ENCODE measurements around the gene NR0B2.
A peak's percentile ranks its signal among the peaks of the same experiment; 100 is the strongest.

Gene NR0B2

GRCh38 chr1:26910343-26911160 is 3.2 kb downstream of the NR0B2 start:
- no peak overlapping the region for H3K4me3 ChIP-seq (ENCODE audit: low read depth, low read length)
- DNase-seq (ENCODE audit: low read depth): no peak
- TF ChIP-seq CTCF (IDR thresholded peaks at IDR 0.05; ENCODE audit: insufficient read depth, low read depth, low read length, missing control alignments): no peak

GRCh38 chr1:26909951-26910342 is 3.8 kb downstream of the NR0B2 start:
- TF ChIP-seq CTCF (IDR thresholded peaks at IDR 0.05; ENCODE audit: insufficient read depth, low read depth, low read length, missing control alignments): no peak
- H3K4me3 ChIP-seq (ENCODE audit: low read depth, low read length): no peak overlapping the region
- no peak for DNase-seq (ENCODE audit: low read depth)

- no peak for DNase-seq (ENCODE audit: low read depth)
- H3K4me3 ChIP-seq (ENCODE audit: low read depth, low read length): no peak overlapping the region
- TF ChIP-seq CTCF (IDR thresholded peaks at IDR 0.05; ENCODE audit: insufficient read depth, low read depth, low read length, missing control alignments): no peak
These were observed 6.5 kb downstream of the NR0B2 start for GRCh38 chr1:26907071-26907917.

- peak overlapping the region; percentile 96 for H3K4me3 ChIP-seq (ENCODE audit: low read depth, low read length)
- DNase-seq (ENCODE audit: low read depth): no peak
- TF ChIP-seq CTCF (IDR thresholded peaks at IDR 0.05; ENCODE audit: insufficient read depth, low read depth, low read length, missing control alignments): no peak
These were observed 12.8 kb downstream of the NR0B2 start for GRCh38 chr1:26900815-26901511.

GRCh38 chr1:26900001-26900814 is 13.6 kb downstream of the NR0B2 start, which contains the start of gene GPATCH3:
Gene GPATCH3 (minus strand): TSS chr1:26900467. CDS start chr1:26900442, 25 bp downstream.
- TF ChIP-seq CTCF (IDR thresholded peaks at IDR 0.05; ENCODE audit: insufficient read depth, low read depth, low read length, missing control alignments): no peak
- H3K4me3 ChIP-seq (ENCODE audit: low read depth, low read length): peak within 1 kb of the TSS; percentile 96
- peak; percentile 96 for DNase-seq (ENCODE audit: low read depth)

GRCh38 chr1:26897351-26897750 is 16.4 kb downstream of the NR0B2 start:
- no peak for TF ChIP-seq CTCF (IDR thresholded peaks at IDR 0.05; ENCODE audit: insufficient read depth, low read depth, low read length, missing control alignments)
- H3K4me3 ChIP-seq (ENCODE audit: low read depth, low read length): no peak overlapping the region
- DNase-seq (ENCODE audit: low read depth): no peak

Data from GM12865 (cell line).